GM18858 (cell line): ENCODE measurements around the gene CBX6.

Experiments used
- ATAC-seq: cut with Tn5 transposase; IDR thresholded peaks from one replicate; pipeline ENCODE4 v1.9.1; 2021; ENCODE audit not compliant: unreplicated experiment

Gene CBX6

GRCh38 chr22:38873469-38874411, 1.7 kb upstream of the CBX6 start:
- peak; percentile 35 for ATAC-seq

GRCh38 chr22:38872831-38873248, 824 bp upstream of the CBX6 start:
- no peak for ATAC-seq

DNA sequence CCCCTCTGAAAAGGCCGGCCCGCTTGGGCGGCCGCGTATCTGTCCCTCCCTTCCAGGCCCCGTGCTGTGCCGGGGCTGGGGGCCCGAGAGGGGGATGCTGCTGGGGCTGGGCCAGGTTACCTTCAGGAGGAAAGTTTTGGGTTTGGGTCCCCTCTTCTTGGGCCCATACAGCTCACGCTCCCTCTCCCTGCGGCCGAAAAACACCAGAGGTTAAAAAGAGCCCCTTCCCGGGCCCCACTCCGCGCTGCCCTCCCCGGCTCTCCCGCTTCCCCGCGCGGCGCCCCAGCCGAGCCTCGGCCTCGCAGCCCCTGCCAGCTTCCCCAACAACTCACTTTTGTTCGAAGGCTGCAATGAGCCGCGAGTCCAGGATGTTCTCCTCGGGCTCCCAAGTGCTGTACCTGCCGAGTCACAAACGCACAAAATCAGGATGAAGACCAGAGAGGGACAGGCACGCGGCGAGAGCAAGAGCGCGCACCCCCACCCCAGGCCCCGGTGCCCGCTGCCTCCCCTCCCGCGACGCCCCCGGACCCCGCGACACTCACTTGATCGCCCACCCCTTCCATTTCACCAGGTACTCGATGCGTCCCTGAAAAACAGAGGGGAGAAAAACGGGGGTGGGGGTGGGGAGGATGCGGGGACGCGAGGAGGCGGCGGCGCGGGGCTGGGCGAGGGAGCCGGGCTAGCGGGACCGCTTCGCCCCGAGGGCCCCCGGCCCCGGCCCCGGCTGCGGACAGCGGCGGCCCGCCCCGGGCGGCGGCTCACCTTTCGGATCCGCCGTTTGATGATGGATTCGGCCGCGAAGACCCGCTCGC, 450 bp downstream of the CBX6 start:
- ATAC-seq: no peak

- no peak for ATAC-seq
Observed at GRCh38 chr22:38870791-38871359, 1.1 kb downstream of the CBX6 start.

DNA sequence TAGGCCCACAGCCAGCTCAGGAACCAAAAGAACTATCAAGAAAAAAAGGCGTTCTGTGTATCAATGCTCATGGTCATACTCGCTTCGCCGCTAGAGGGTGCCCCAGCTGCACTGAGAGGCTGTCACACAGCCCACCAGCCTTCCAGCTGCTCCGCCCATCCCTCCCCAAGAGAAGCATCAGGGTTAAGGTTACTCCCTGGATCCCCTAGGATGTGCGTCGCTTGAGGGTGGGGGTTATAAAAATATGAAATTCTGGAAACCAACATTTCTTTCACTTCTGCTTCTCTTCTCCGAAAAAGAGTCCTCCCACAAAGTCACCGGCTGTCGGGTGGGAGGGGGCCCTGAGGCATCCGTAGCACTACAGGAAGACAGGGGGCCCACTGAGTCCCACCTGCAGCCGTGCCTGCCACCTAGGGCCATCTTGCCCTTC, 1.7 kb downstream of the CBX6 start:
- ATAC-seq: no peak

DNA sequence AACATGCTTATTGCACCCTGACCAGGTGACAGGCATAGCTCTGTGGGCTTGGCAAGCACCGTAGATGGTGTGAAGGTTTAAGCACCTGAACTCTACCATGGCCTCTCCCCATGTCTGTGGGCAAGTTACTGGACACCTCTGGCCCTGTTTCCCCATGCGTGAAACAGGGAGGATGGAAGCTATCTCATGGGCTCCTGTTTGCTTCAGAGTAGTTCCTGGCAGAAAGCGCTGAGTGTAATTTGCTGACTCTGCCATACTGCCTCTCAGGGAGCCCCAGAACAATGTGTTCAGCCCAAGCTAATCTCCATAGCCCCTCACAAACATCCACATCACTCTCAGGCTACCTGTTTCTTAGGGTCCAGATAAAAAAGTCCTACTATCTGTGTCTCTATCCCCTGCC, 2.4 kb downstream of the CBX6 start:
- no peak for ATAC-seq

DNA sequence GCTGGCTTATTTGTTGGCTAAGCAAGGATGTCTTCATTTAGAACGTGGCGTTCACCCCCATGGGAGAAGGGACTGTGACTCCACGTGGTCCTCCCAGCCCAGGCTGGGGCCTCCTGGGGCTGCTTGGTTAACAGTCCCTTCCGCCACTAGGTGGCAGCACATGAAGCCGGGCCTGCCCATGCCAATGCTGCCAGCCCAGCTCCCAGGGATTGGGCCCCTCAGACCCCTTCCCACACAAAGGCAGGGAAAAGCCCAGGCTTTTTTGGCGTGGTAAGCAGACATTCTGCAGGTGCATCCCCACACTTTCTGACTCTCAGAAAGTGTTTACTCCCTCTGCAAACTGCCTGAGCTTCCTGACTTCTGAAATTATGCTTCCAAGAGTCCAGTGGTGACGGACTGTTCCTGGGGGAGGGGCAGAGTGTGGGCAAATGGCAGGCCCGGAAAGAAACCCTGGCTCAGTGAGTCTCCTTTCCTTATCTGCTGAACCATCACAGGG, 3.1 kb downstream of the CBX6 start:
- no peak for ATAC-seq

DNA sequence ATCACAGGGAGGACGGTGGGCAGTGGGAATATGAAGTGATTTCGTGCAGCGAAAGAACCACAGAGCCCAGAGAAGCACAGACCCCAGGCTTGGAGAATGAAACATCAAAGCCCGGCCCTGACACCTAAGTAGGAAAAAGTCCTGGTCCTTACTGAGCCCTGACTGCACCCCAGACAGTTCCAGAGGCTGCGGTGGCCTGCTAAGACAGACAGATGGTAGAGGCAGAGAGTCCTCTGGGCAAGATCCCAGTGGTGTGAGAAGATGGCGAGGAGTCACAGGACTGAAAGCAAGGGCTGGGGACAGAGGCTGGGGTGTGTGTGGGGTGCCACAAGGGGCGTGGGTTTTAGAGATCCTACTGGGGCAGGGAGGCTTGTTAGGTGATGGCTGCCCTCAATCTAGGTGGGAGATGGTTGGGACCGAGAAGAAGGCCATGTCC, 3.7 kb downstream of the CBX6 start:
- no peak for ATAC-seq

- no peak for ATAC-seq
Observed at GRCh38 chr22:38867471-38868285, 4.3 kb downstream of the CBX6 start.

DNA sequence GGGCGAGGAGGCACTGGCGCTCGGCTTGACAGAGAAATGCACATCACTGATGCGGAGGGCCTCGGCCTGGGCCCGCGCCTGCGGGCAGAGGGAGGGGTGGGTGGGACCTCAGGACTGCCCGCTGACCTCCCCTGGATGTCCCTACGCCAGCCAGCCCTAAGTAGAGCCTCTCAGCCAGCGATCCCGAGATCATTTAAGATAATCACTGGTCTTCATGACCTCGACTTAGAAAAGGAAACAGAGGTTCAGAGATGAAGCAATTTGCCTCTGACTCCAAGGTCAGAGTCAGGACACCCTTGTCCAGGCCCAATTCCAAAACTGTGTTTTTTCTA, 4.9 kb downstream of the CBX6 start:
- ATAC-seq: no peak

- ATAC-seq: no peak
Observed at GRCh38 chr22:38866399-38867123, 5.5 kb downstream of the CBX6 start.

- no peak for ATAC-seq
Observed at GRCh38 chr22:38866024-38866398, 6.0 kb downstream of the CBX6 start.

- ATAC-seq: no peak
Observed at GRCh38 chr22:38865201-38866023, 6.6 kb downstream of the CBX6 start.

- no peak for ATAC-seq
Observed at GRCh38 chr22:38864361-38865191, 7.4 kb downstream of the CBX6 start.

- no peak for ATAC-seq
Observed at GRCh38 chr22:38863531-38864131, 8.4 kb downstream of the CBX6 start.

DNA sequence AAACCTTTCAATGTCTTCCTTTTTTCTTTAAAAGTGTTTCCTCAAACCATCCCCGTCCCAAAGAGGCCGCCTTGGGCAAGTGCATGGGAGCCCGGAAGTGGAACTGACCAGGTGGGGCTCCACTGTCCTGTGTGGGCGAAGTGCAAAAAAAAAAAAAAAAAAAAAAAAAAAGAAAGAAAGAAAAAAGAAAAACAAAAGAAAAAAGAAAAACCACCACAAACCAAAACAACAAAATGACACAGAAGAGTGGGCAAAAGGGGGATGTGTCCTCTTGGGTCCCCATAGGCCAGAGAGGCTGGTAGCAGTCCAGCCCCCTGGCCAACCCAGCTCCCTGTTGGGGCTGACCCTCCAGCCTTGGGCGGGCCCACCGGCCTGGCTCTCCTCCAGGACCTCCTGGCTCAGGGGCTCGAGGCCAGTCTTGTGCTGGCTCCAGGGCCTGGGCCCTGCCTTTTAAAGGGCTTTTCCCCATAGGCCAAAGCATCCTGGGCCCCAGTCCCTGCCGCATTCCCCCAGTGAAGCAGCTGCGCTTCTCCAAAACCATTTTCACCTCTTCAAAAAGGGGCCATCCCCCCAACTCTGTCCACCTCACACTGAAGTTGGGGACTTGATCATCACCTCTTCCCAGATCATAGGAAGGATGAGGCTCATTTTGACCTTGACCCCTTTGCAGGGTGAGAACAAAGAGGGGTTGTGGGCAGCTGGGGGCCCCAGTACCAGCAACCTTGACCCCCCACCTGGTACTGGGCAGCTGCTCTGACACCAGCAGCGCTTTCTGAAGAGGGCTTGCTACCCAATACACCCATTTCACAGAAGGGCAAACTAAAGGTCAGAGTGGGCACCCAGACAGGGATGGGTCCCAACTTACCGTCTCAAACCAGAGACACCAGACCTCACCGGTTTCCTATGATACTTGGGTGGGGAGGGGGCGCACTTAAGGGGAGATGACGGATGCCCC, 9.4 kb downstream of the CBX6 start:
- no peak for ATAC-seq

DNA sequence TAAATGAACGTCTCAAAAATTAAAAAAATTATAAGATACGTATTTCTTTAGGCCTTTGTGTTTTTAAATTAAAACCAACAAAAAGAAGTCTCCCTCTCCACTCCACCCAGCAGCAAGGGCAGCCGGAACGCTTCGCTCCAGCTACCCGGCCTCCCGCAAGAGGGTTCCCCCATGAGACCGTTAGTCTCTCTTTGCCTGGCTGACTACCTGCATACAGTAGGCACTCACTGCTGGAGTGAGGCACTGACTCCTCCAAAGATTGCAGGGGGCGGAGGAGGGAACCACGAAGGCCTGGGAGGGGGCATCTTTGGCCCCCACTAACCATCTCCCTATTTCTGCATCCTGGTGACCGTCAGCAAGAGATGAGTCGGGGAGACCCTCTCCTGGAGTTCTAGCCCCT, 10.1 kb downstream of the CBX6 start:
- ATAC-seq: no peak
